Measurements from ENCODE around the gene C1orf198. TPM values are rescaled to one million over a fixed set of nuclear protein-coding genes. Genes with fewer than 3 reads are reported as not detected.

The C1orf198 gene
- total RNA-seq, 1 donor, result 352 TPM

DNA sequence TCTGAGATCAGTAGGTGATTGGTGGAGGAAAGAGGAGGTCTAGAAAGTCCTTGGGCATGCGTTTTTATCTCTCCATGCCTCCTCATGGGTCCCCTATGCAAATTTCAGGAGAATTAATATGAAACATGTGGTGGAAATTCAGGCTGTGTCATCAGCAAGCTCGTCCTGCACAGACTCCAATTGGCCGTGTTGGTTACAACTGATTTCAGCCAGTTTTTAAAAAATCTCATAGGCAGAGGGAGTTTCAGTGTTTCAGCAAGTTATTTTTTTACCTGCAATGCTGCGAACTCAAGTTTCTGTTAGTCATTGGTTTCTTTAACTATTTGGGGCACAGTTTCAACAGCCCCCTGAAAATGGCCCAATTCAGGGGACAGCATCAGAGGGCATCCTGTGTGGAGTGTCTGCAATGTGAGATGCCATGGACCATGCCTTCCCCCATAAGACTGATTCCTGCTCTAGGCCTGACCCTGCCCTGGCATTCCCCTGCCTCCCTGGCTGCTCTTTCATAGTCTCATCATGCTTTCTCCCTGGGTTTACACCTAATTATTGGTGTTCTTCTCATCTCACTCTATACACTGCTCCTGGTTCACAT is 59.9 kb downstream of the C1orf198 start:
- Histone ChIP-seq H4K20me1 (ENCODE audit: insufficient read depth, low read length) (no peaks in the 10 kb centered on the region), H3K4me1 (ENCODE audit: insufficient read depth, low read length) (no peaks in the 10 kb centered on the region), H3K4me3 (ENCODE audit: insufficient read depth, low read length) (no peak overlapping the region), H3K9me3 (ENCODE audit: low read depth, low read length) (no peaks in the 10 kb centered on the region), H3K27ac (ENCODE audit: low read depth, low read length) (no peak overlapping the region), H3K79me2 (ENCODE audit: insufficient read depth, low read length) (no peaks in the 10 kb centered on the region), H3K27me3 (ENCODE audit: insufficient read depth, low read length) (no peaks in the 10 kb centered on the region), H2AFZ (ENCODE audit: low read length) (no peak overlapping the region), H3K4me2 (ENCODE audit: insufficient read depth, low read length) (no peak overlapping the region), H3K36me3 (ENCODE audit: insufficient read depth, low read length) (no peaks in the 10 kb centered on the region)
- TF ChIP-seq, protein P1, sequence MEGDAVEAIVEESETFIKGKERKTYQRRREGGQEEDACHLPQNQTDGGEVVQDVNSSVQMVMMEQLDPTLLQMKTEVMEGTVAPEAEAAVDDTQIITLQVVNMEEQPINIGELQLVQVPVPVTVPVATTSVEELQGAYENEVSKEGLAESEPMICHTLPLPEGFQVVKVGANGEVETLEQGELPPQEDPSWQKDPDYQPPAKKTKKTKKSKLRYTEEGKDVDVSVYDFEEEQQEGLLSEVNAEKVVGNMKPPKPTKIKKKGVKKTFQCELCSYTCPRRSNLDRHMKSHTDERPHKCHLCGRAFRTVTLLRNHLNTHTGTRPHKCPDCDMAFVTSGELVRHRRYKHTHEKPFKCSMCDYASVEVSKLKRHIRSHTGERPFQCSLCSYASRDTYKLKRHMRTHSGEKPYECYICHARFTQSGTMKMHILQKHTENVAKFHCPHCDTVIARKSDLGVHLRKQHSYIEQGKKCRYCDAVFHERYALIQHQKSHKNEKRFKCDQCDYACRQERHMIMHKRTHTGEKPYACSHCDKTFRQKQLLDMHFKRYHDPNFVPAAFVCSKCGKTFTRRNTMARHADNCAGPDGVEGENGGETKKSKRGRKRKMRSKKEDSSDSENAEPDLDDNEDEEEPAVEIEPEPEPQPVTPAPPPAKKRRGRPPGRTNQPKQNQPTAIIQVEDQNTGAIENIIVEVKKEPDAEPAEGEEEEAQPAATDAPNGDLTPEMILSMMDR (IDR thresholded peaks at IDR 0.05; ENCODE audit: extremely low read depth, low read depth, low read length), result no peak
- no peak for DNase-seq (ENCODE audit: insufficient read length, low spot score, missing footprints)

- no peak overlapping the region for H2AFZ ChIP-seq (ENCODE audit: low read length)
Observed at GRCh38 chr1:230807561-230808280, 60.6 kb downstream of the C1orf198 start.

GRCh38 chr1:230807029-230807428 is 61.3 kb downstream of the C1orf198 start:
- H3K9me3 ChIP-seq (ENCODE audit: low read depth, low read length), result no peaks in the 10 kb centered on the region

More at GRCh38 chr1:230807561-230808280, 60.6 kb downstream of the C1orf198 start:
- Histone ChIP-seq H3K9me3 (ENCODE audit: low read depth, low read length) (no peaks in the 10 kb centered on the region), H3K27me3 (ENCODE audit: insufficient read depth, low read length) (no peaks in the 10 kb centered on the region), H3K4me2 (ENCODE audit: insufficient read depth, low read length) (no peak overlapping the region), H3K79me2 (ENCODE audit: insufficient read depth, low read length) (no peaks in the 10 kb centered on the region), H3K36me3 (ENCODE audit: insufficient read depth, low read length) (no peaks in the 10 kb centered on the region), H3K27ac (ENCODE audit: low read depth, low read length) (no peak overlapping the region), H3K4me1 (ENCODE audit: insufficient read depth, low read length) (no peaks in the 10 kb centered on the region), H3K4me3 (ENCODE audit: insufficient read depth, low read length) (no peak overlapping the region), H4K20me1 (ENCODE audit: insufficient read depth, low read length) (no peaks in the 10 kb centered on the region)
- DNase-seq (ENCODE audit: insufficient read length, low spot score, missing footprints), result no peak
- TF ChIP-seq, protein P1 (IDR thresholded peaks at IDR 0.05; ENCODE audit: extremely low read depth, low read depth, low read length), result no peak

DNA sequence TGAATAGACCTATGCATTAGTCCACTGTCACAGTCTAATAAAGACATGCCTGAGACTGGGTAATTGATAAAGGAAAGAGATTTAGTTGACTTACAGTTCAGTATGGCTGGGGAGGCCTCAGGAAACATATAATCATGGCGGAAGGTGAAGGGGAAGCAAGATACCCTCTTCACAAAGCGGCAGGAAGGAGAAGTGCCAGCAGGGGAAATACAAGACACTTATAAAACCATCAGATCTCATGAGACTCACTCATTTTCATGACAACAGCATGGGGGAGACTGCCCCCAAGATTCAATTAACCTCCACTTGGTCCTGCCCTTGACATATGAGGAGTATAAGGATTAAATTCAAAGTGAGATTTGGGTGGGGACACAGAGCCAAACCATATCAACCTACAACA is 61.8 kb downstream of the C1orf198 start:
- H2AFZ ChIP-seq (ENCODE audit: low read length), result no peak overlapping the region
- no peak overlapping the region for H3K27ac ChIP-seq (ENCODE audit: low read depth, low read length)
- DNase-seq (ENCODE audit: insufficient read length, low spot score, missing footprints), result no peak
- H3K27me3 ChIP-seq (ENCODE audit: insufficient read depth, low read length), result no peaks in the 10 kb centered on the region
- H3K4me2 ChIP-seq (ENCODE audit: insufficient read depth, low read length), result no peak overlapping the region
- H3K4me1 ChIP-seq (ENCODE audit: insufficient read depth, low read length), result no peaks in the 10 kb centered on the region
- no peaks in the 10 kb centered on the region for H3K9me3 ChIP-seq (ENCODE audit: low read depth, low read length)
- no peaks in the 10 kb centered on the region for H4K20me1 ChIP-seq (ENCODE audit: insufficient read depth, low read length)
- no peaks in the 10 kb centered on the region for H3K79me2 ChIP-seq (ENCODE audit: insufficient read depth, low read length)
- TF ChIP-seq, protein P1 (IDR thresholded peaks at IDR 0.05; ENCODE audit: extremely low read depth, low read depth, low read length), result no peak
- no peak overlapping the region for H3K4me3 ChIP-seq (ENCODE audit: insufficient read depth, low read length)
- H3K36me3 ChIP-seq (ENCODE audit: insufficient read depth, low read length), result no peaks in the 10 kb centered on the region

More at GRCh38 chr1:230807029-230807428, 61.3 kb downstream of the C1orf198 start:
- Histone ChIP-seq H3K4me2 (ENCODE audit: insufficient read depth, low read length) (no peak overlapping the region), H3K36me3 (ENCODE audit: insufficient read depth, low read length) (no peaks in the 10 kb centered on the region), H3K27ac (ENCODE audit: low read depth, low read length) (no peak overlapping the region), H3K79me2 (ENCODE audit: insufficient read depth, low read length) (no peaks in the 10 kb centered on the region), H3K27me3 (ENCODE audit: insufficient read depth, low read length) (no peaks in the 10 kb centered on the region), H3K4me1 (ENCODE audit: insufficient read depth, low read length) (no peaks in the 10 kb centered on the region), H4K20me1 (ENCODE audit: insufficient read depth, low read length) (no peaks in the 10 kb centered on the region), H3K4me3 (ENCODE audit: insufficient read depth, low read length) (no peak overlapping the region), H2AFZ (ENCODE audit: low read length) (no peak overlapping the region)
- TF ChIP-seq, protein P1 (IDR thresholded peaks at IDR 0.05; ENCODE audit: extremely low read depth, low read depth, low read length), result no peak
- DNase-seq (ENCODE audit: insufficient read length, low spot score, missing footprints), result no peak

Measured in osteoblast (primary cell).